Activated CD4-positive, alpha-beta T cell treated with anti-CD3 and anti-CD28 coated beads for 48 hours (primary cell): ENCODE measurements around the gene ZDHHC21.
A peak's percentile ranks its signal among the peaks of the same experiment; 100 is the strongest.

Source experiments
- DNase-seq: peaks from one replicate; pipeline ENCODE4 v3.0.0-alpha.2; 2020

ZDHHC21 gene

GRCh38 chr9:14597171-14597799 is 95.9 kb downstream of the ZDHHC21 start:
- DNase-seq, result no peak

GRCh38 chr9:14593406-14593805 is 99.8 kb downstream of the ZDHHC21 start:
- no peak for DNase-seq

DNA sequence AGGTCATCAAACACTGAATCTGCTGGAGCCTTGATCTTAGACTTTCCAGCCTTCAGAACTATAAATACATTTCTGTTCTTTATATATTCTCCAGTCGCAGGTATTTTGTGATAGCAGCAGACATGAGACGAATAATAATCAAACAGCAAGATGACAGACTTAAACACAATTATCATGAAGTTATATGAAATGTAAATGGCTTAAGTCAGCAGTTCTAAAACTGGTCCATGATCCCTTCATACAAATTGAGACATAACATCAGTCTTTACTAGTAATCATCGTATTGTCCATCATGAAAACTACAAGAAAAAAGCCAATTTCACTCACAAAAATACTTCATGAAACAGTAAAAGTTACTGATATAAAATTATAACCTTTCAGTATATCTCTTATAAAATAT is 101.8 kb downstream of the ZDHHC21 start:
- no peak for DNase-seq

DNA sequence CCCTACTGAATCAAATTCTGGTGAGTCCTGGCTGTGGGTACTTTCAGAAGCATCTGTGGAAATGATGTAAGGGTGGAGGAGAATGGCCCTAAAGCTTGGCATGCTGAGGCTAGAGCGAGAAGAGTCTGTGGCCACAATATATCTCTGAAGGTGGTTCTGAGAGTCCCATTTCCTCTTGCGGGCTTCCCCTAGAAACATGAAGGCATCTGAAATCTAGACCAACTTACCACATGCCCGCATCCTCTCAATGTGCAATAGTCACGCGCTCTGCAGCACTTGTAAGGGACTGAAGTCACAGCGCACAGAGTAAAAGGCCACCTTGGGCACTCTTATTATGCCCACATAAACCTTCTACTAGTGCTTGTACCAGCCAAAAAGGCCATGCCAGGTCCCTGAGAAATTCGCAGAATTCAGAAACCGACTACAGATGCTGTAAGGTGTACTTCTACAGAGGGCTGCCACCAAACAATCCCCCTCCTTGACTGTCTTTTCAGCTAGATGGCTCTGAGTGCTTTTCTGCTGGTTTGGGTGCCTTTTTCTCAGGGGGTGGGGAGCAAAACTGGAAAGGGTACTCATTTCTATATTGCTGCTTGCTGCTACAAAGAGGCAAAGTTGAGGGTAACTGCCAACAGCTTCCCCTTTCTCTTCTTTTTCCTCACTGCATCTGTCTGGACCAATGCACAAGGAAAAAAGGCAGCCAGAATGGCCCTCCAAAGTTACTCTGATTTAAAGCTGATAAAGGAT is 107.3 kb downstream of the ZDHHC21 start:
- DNase-seq, result peak; percentile 25

DNA sequence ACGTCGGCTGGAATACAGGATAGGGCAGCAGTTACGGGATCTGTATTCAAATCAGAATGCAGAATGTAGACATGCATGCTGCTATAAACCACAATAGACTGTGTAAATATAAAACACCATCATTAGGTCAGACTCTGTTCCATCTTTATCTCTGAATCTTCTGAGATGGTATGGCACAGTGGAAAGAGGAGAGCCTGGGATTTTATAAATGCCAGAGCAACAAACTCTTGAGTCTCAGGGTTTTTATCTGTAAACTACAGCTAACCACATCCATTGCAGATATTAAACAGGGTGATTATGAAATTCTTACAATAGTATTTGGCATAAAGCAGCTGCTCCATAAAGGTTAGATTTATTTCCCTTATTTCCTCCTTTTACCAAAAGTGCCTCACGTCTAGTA is 108.7 kb downstream of the ZDHHC21 start:
- no peak for DNase-seq

- no peak for DNase-seq
These were observed 115.2 kb downstream of the ZDHHC21 start for GRCh38 chr9:14578030-14578429.

DNA sequence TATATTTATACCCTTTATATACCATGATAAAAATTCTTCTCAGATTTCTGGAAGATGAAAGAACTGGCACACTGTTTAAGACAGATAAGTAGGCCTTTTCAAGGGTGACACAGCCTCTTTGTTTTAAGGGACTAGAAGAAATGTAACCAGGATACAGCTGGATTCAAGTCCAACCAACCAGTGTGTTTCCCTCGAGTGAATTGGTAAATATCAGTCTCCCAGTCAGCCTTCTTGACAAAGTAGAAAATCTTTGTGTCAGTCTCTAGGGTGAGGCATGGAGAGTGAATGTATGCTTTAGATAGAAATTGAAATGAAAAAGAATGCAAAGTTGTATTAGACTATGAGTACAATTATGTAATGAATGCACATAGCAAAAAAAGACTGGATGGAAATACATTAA is 119.1 kb downstream of the ZDHHC21 start:
- DNase-seq, result no peak

- DNase-seq, result no peak
These were observed 119.9 kb downstream of the ZDHHC21 start for GRCh38 chr9:14573319-14573718.

GRCh38 chr9:14565352-14566016 is 127.7 kb downstream of the ZDHHC21 start:
- no peak for DNase-seq

- no peak for DNase-seq
These were observed 129.2 kb downstream of the ZDHHC21 start for GRCh38 chr9:14563902-14564624.

DNA sequence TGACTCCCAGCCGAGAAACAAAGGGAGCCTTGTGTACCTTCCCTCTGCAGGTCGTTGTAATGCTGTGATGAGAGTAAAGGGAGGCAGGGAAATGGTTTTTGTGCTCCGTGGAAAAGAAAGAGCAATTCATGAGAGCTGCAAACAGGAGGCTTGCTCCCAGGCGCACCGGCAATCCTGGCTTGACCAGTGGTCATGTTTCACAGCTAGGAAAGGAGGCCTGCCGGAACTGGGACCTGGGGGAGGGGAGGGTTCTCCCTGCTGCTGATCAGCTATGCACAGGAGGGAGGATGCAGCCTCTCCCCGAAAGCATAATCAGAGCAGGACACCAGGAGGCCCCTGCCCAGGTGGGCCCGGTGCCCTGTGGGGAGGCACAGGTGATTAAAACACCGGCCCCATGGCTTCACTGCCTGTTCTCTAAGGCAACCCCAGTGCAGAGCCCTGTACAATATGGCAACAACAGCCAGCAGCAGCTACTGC is 131.3 kb downstream of the ZDHHC21 start:
- no peak for DNase-seq
